ENCODE measurements around the gene TGIF2.

The TGIF2 gene

DNA sequence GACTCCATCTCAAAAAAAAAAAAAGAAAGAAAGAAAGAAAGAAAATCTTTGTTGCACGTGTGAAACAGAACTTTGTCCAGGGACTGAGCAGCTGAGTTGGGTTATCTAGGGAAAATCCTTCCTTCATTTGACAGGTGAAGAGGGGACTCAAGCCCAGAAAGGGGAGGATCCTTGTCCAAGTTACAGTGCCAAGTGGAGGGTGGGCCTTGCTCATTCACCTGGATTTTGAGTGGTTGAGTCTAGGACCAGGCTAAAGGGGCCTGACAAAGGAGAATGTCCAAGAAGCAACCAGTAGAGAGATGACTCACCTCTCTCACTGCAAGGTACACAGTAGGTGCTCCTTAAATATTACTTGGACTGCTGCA, 2.7 kb downstream of the TGIF2 start:
- Histone ChIP-seq H3K27me3 (ENCODE audit: insufficient read depth, insufficient read length) (no peaks in the 10 kb centered on the region), H3K9ac (ENCODE audit: insufficient read length, low read depth) (no peak overlapping the region), H3K9me3 (ENCODE audit: insufficient read depth, low read length) (no peaks in the 10 kb centered on the region), H3K36me3 (ENCODE audit: insufficient read depth, insufficient read length, low read length) (peaks cover 36% of the 10 kb centered on the region), H3K4me3 (ENCODE audit: insufficient read length, low read depth) (no peak overlapping the region), H3K4me1 (ENCODE audit: insufficient read depth, insufficient read length) (peaks cover 8% of the 10 kb centered on the region)
- DNase-seq (ENCODE audit: low read depth, low spot score), result no peak
- TF ChIP-seq YY1 (IDR thresholded peaks at IDR 0.05; ENCODE audit: insufficient read depth, insufficient read length), result no peak
- no peak for TF ChIP-seq ZNF274 (IDR thresholded peaks at IDR 0.05; ENCODE audit: low read depth, low read length)
- no peak for TF ChIP-seq SUZ12 (IDR thresholded peaks at IDR 0.05; ENCODE audit: extremely low read depth, insufficient read depth, insufficient read length)

DNA sequence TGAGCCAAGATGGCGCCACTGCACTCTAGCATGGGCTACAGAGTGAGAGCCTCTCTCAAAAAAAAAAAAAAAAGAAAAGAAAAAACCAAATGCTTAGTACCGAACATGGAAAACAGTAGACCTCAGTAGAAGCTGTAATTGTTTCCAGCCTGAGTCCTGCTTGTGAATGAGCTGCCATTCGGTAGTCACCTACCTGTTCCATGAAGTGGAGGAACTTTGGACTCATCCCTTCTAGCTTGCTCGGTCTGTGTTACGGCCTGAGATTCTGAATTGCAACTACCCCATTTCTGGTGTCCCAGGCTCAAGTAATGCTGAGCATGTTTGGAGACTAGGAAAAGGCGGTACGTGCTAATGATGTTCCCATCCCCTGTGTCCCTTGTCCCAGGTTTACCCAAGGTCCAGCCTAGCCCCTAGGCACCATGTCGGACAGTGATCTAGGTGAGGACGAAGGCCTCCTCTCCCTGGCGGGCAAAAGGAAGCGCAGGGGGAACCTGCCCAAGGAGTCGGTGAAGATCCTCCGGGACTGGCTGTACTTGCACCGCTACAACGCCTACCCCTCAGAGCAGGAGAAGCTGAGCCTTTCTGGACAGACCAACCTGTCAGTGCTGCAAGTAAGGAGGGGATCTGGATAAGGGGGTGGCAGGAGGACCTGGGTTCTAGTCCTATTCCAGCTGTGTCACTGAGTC, 5.1 kb downstream of the TGIF2 start:
- Histone ChIP-seq H3K9ac (ENCODE audit: insufficient read length, low read depth) (no peak overlapping the region), H3K9me3 (ENCODE audit: insufficient read depth, low read length) (no peaks in the 10 kb centered on the region), H3K36me3 (ENCODE audit: insufficient read depth, insufficient read length, low read length) (peaks cover 54% of the 10 kb centered on the region), H3K27me3 (ENCODE audit: insufficient read depth, insufficient read length) (no peaks in the 10 kb centered on the region), H3K4me3 (ENCODE audit: insufficient read length, low read depth) (no peak overlapping the region), H3K4me1 (ENCODE audit: insufficient read depth, insufficient read length) (peaks cover 13% of the 10 kb centered on the region)
- no peak for DNase-seq (ENCODE audit: low read depth, low spot score)
- TF ChIP-seq SUZ12 (IDR thresholded peaks at IDR 0.05; ENCODE audit: extremely low read depth, insufficient read depth, insufficient read length) (no peak), ZNF274 (IDR thresholded peaks at IDR 0.05; ENCODE audit: low read depth, low read length) (no peak), YY1 (IDR thresholded peaks at IDR 0.05; ENCODE audit: insufficient read depth, insufficient read length) (no peak)

DNA sequence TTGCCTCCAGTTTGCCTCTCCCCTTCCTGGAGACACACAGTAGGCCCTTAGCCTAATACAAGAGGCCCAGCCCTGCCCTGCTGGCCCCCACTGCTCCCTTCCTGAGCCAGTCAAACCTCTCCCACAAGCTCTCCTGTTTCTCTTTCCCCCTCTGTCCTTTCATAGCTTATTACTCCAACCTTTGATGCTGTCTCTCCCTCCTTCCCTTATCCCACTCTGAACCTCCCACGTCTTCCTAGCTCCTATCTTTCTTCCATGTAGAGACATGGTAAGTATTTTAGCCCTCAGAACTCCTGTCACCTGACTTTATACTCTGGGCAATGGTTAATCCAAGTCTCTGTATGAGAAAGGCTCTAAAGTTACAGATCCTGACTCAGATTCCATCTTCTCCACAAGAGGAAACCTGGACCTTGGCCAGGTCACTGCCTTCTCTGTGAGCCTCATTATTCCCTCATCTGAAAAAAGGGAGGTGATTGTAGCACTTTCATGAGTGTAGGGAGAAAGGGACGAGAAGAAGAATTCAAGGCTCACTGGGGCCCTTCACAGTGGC, 6.7 kb downstream of the TGIF2 start:
- peaks cover 57% of the 10 kb centered on the region for H3K36me3 ChIP-seq (ENCODE audit: insufficient read depth, insufficient read length, low read length)

DNA sequence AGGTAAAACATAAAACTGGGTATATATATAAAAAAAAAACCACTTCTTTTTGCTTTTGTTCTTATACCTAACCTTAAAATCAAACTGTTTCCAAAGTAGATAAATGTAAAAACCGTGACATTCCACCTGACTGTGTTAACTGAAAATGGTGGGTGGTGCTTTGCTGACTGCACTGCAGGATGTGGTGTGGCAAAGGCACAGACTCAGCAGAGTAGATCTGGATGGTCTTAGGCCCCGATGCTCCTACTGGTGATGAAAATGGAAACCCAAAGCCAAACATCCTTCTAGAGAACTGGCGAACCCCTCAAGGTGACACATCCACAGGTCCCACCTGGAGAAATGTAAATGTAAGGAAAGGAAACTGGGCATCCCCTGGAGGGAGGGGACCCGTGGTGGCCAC, 8.9 kb downstream of the TGIF2 start:
- Histone ChIP-seq H3K4me1 (ENCODE audit: insufficient read depth, insufficient read length) (peaks cover 25% of the 10 kb centered on the region), H3K27me3 (ENCODE audit: insufficient read depth, insufficient read length) (no peaks in the 10 kb centered on the region), H3K9ac (ENCODE audit: insufficient read length, low read depth) (no peak overlapping the region), H3K4me3 (ENCODE audit: insufficient read length, low read depth) (no peak overlapping the region), H3K36me3 (ENCODE audit: insufficient read depth, insufficient read length, low read length) (peaks cover 61% of the 10 kb centered on the region), H3K9me3 (ENCODE audit: insufficient read depth, low read length) (no peaks in the 10 kb centered on the region)
- no peak for DNase-seq (ENCODE audit: low read depth, low spot score)
- TF ChIP-seq ZNF274 (IDR thresholded peaks at IDR 0.05; ENCODE audit: low read depth, low read length) (no peak), YY1 (IDR thresholded peaks at IDR 0.05; ENCODE audit: insufficient read depth, insufficient read length) (no peak), SUZ12 (IDR thresholded peaks at IDR 0.05; ENCODE audit: extremely low read depth, insufficient read depth, insufficient read length) (no peak)

More for the DNA sequence above, 6.7 kb downstream of the TGIF2 start:
- H3K9ac ChIP-seq (ENCODE audit: insufficient read length, low read depth), result no peak overlapping the region
- H3K27me3 ChIP-seq (ENCODE audit: insufficient read depth, insufficient read length), result no peaks in the 10 kb centered on the region
- no peaks in the 10 kb centered on the region for H3K9me3 ChIP-seq (ENCODE audit: insufficient read depth, low read length)
- DNase-seq (ENCODE audit: low read depth, low spot score), result no peak
- H3K4me1 ChIP-seq (ENCODE audit: insufficient read depth, insufficient read length), result peaks cover 19% of the 10 kb centered on the region
- H3K4me3 ChIP-seq (ENCODE audit: insufficient read length, low read depth), result no peak overlapping the region
- no peak for TF ChIP-seq YY1 (IDR thresholded peaks at IDR 0.05; ENCODE audit: insufficient read depth, insufficient read length)

DNA sequence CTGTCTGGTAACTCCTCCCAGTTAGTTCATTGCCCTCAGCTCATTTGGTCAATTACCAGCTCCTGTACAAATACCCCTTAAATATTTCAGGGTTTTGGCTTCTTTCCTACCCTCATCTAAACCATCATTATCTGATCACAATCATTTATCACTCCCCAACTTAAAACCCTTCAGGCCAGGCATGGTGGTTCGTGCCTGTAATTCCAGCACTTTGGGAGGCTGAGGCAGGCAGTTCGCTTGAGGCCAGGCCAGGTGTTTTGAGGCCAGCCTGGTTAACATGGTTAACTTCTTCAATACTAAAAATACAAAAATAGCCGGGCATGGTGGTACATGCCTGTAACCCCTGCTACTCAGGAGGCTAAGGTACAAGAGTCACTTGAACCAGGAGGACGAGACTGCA, 9.4 kb downstream of the TGIF2 start:
- Histone ChIP-seq H3K9ac (ENCODE audit: insufficient read length, low read depth) (no peak overlapping the region), H3K36me3 (ENCODE audit: insufficient read depth, insufficient read length, low read length) (peaks cover 63% of the 10 kb centered on the region), H3K4me3 (ENCODE audit: insufficient read length, low read depth) (no peak overlapping the region), H3K4me1 (ENCODE audit: insufficient read depth, insufficient read length) (peaks cover 29% of the 10 kb centered on the region), H3K27me3 (ENCODE audit: insufficient read depth, insufficient read length) (no peaks in the 10 kb centered on the region), H3K9me3 (ENCODE audit: insufficient read depth, low read length) (no peaks in the 10 kb centered on the region)
- DNase-seq (ENCODE audit: low read depth, low spot score), result no peak
- TF ChIP-seq ZNF274 (IDR thresholded peaks at IDR 0.05; ENCODE audit: low read depth, low read length) (no peak), SUZ12 (IDR thresholded peaks at IDR 0.05; ENCODE audit: extremely low read depth, insufficient read depth, insufficient read length) (no peak), YY1 (IDR thresholded peaks at IDR 0.05; ENCODE audit: insufficient read depth, insufficient read length) (no peak)

DNA sequence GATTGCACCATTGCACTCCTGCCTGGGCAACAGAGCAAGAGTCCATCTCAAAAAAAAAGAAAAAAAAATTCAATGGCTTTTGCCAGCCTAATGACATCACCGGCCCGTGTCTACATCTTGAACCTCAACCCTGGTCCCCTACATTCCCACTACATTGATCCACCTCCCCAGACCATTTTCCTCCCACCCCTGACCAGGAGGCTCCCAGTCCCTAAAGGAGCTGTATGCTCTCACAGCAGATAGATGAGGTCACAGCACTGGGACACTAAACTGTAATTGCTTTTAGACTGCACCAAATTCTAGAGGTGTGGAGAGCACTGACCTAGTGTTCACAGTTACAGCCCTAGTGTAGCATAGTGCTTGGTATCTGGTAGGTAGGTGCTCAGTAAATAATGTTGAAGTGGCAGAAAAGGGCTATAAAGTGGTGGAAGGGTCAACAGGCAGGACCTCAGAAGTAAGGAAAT, 10.7 kb downstream of the TGIF2 start:
- DNase-seq (ENCODE audit: low read depth, low spot score), result no peak
- Histone ChIP-seq H3K9ac (ENCODE audit: insufficient read length, low read depth) (no peak overlapping the region), H3K27me3 (ENCODE audit: insufficient read depth, insufficient read length) (no peaks in the 10 kb centered on the region), H3K4me1 (ENCODE audit: insufficient read depth, insufficient read length) (peaks cover 26% of the 10 kb centered on the region), H3K9me3 (ENCODE audit: insufficient read depth, low read length) (no peaks in the 10 kb centered on the region), H3K36me3 (ENCODE audit: insufficient read depth, insufficient read length, low read length) (peaks cover 63% of the 10 kb centered on the region), H3K4me3 (ENCODE audit: insufficient read length, low read depth) (no peak overlapping the region)
- TF ChIP-seq YY1 (IDR thresholded peaks at IDR 0.05; ENCODE audit: insufficient read depth, insufficient read length) (no peak), SUZ12 (IDR thresholded peaks at IDR 0.05; ENCODE audit: extremely low read depth, insufficient read depth, insufficient read length) (no peak), ZNF274 (IDR thresholded peaks at IDR 0.05; ENCODE audit: low read depth, low read length) (no peak)

DNA sequence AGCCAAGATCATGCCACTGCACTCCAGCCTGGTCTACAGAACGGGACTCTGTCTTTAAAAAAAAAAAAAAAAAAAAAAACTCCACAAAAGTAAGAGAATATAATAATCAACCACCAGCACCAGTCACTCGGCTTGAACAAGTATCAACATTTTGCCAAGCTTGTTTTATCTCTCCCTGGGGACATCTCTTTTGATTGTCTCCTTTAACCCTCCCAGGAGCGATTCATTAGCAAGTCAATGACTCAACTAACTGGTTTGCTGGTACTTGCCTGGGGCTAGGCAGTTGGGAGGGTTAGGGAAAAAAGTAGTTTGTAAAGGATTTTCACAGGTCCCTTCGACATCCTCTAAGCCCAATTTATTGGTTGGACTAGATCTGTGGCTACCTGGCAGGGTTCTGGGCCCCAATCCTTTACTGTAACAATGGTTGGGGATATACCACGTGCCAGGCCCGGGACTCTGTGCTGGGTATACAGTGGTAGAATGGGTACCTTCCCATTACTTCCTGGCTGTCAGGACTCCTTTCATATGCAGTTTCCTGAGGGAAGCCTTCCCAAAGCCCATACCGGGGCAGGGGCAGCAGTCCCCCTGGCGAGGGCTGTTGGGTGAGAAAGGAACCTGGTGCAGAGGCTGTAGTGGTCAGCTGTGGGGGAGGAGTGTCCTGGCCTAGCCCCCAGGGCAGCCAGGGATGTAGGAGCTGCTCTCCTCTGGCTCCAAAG, 12.2 kb downstream of the TGIF2 start:
- H3K27me3 ChIP-seq (ENCODE audit: insufficient read depth, insufficient read length), result no peaks in the 10 kb centered on the region
- DNase-seq (ENCODE audit: low read depth, low spot score), result peak; percentile 94
- TF ChIP-seq SUZ12 (IDR thresholded peaks at IDR 0.05; ENCODE audit: extremely low read depth, insufficient read depth, insufficient read length) (no peak), YY1 (IDR thresholded peaks at IDR 0.05; ENCODE audit: insufficient read depth, insufficient read length) (no peak), ZNF274 (IDR thresholded peaks at IDR 0.05; ENCODE audit: low read depth, low read length) (no peak)
- H3K4me3 ChIP-seq (ENCODE audit: insufficient read length, low read depth), result no peak overlapping the region
- H3K9ac ChIP-seq (ENCODE audit: insufficient read length, low read depth), result peak overlapping the region; percentile 24
- peaks cover 26% of the 10 kb centered on the region for H3K4me1 ChIP-seq (ENCODE audit: insufficient read depth, insufficient read length)
- peaks cover 61% of the 10 kb centered on the region for H3K36me3 ChIP-seq (ENCODE audit: insufficient read depth, insufficient read length, low read length)
- H3K9me3 ChIP-seq (ENCODE audit: insufficient read depth, low read length), result no peaks in the 10 kb centered on the region

Data from NT2/D1 (cell line).